C1 segment of cervical spinal cord (tissue), 14 donors: ENCODE measurements around the gene CD274.
"Not testable (repeated sequence)": the region's sequence is repeated elsewhere in the genome, so short reads cannot be mapped to it uniquely, and the experiment has no call there.

Source experiments
- DNase-seq, 14 donors: peaks; one replicate each; lab custom pipeline; 2025; lab: John Stamatoyannopoulos, UW

CD274 gene

DNA sequence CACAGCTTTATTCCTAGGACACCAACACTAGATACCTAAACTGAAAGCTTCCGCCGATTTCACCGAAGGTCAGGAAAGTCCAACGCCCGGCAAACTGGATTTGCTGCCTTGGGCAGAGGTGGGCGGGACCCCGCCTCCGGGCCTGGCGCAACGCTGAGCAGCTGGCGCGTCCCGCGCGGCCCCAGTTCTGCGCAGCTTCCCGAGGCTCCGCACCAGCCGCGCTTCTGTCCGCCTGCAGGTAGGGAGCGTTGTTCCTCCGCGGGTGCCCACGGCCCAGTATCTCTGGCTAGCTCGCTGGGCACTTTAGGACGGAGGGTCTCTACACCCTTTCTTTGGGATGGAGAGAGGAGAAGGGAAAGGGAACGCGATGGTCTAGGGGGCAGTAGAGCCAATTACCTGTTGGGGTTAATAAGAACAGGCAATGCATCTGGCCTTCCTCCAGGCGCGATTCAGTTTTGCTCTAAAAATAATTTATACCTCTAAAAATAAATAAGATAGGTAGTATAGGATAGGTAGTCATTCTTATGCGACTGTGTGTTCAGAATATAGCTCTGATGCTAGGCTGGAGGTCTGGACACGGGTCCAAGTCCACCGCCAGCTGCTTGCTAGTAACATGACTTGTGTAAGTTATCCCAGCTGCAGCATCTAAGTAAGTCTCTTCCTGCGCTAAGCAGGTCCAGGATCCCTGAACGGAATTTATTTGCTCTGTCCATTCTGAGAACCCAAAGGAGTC lies at the start of gene CD274:
TSS of gene CD274 (plus strand) at position 184 of the 733 bp plus-strand sequence. CDS start 5,572 bp downstream, outside the sequence.
- peak; percentile 12 to 75 (median 60) for DNase-seq

DNA sequence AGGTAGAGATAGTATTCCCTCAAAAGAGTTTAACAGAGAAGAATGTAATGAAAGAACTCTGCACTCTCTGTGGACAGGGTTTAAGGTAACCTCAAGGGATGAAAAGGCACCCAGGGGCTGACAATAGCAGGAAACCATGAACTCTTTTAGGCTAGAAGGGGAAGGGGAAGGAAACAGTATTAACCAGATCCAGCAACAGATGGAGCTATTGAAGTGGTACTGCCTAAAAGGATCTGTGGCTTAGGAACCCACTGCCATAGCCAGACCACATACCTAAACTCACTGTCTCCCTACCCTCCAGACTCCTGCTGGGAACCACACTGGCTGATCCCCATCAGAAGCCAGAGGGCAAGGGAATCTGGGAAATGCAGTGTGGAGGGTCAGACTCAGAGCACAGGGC lies 48.1 kb upstream of the CD274 start:
- no peak for DNase-seq

DNA sequence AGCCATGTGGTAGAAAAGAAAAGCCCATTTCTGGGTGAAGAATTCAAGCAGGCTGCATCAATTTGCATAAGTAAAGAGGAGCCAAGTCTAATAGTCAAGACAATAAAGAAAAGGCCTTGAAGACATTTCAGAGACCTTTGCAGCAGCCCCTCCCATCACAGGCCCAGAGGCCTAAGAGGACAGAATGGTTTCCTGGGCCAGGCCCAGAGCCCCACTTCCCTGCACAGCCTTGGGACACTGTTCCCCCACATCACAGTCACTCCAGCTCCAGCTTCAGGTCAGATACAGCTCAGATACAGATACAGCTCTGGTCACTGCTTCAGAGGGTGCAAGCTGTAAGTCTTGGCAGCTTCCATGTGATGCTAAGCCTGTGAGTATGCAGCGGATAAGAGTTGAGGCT lies 41.7 kb upstream of the CD274 start:
- DNase-seq, result no peak

DNA sequence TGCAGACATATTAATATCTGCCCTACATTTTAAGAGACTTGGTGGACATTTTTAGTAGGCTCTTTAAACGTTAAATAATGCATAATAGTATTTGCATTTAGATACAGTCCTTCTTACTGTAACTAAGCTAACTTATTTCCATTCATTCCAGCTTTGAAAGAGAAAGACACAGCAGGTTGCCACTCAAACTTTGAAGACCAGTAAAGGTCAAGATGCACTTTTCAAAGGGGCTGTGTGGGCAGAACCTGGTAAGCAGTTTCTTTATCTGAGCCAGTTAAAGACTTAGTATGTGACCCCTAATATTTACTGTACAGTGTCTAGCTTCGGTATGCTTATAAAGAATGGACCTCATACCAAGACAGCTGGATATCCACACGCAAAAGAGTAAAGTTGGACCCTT lies 33.4 kb upstream of the CD274 start:
- DNase-seq, result no peak

DNA sequence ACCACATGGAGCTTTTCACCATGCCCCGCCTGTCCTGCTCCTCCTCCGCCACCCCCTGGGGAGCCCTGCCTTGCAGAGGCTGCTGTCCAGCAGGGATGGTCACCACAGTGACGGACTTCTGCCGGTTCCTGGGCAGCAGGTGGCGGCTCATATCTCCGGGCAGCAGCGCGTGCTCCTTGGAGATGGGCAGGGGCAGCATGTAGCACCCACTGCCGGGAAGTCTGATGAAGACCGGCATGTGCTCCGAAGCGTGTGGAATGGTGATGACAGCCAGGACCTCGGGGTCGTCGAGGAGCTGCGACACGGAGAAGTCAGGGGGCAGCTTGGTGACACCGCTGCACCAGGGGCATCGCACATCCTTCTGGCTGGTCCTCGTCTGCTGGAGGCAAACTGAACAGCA lies 31.9 kb upstream of the CD274 start:
- DNase-seq, result no peak

DNA sequence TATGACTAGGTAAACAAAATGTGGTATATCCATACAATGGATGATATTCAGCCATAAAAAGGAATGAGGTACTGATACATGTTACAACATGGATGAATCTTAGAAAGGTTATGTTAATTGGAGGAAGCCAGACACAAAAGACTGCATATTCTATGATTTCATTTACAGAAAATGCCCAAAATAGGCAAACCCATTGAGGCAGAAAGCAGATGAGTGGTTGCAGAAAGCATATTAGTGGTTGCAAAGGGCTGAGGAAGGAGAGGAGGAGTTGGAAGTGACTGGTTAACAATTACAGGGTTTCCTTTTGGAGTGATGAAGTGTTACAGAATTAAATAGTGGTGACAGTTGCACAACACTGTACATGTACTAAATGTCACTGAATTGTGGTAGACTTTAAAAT lies 30.4 kb upstream of the CD274 start:
- DNase-seq, result no peak

DNA sequence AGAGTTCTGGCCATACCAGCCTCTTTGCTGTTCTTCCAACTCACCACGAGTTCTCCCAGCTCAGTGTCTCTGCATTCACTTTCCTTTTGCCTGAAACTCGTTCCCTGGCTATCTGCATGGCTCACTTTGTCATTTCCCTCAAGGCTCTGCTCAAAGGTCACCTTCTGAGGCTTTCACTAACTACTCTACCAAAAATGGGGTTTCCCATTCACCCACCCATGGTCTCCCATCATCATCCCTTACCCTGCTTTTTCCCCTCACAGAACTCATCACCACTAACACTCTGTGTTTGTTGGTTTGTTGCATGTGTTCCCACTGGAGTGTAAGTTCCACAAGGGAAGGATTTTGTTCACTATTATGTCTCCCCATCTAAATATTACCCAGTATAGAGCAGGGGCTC lies 29.2 kb upstream of the CD274 start:
- DNase-seq, result no peak

DNA sequence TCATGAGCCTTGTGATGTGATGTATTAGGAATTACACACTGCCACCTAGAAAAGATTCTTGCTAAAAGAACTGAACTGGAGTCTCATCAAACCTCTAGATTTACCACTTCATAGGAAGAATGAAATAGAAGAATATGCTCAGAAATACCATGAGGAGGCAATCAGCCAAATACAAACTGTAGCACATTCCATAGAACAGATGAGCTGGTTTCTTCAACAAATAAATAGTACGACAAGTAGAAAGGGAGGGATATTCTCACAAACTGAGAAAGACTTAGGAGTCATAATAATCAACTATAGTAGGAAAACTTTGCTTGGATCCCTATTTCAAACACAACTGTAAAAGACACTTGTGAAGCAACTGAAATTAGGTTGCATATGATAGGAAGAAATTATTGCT lies 28.1 kb upstream of the CD274 start:
- DNase-seq, result no peak

DNA sequence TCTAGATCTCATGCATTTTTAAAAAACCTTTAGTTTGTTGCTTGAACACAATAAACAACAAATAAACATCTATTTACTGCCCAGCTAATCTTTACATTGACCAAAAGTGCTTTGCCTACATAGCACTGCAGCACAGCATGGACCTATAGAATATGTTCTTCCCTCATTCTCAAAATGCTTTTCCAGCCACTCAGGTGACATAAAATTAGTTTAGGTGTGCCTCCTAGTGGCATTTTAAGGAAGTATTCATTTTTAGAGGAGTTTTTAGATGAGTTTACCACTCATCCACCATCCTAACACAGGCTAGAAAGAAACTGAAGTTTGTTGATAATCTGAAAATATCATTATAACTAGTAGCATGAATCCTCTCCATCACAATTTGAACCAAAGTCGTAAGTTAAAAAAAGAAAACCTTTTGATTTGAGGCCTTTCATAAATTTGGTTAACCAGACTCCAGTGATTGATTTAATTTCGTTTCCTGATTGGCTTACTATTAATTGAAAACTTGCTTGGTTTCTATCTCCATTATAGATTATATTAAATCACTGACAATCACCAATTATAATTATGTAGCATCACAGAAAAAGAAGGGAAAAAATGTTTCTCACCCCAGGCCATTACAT lies 25.2 kb upstream of the CD274 start:
- no peak for DNase-seq

DNA sequence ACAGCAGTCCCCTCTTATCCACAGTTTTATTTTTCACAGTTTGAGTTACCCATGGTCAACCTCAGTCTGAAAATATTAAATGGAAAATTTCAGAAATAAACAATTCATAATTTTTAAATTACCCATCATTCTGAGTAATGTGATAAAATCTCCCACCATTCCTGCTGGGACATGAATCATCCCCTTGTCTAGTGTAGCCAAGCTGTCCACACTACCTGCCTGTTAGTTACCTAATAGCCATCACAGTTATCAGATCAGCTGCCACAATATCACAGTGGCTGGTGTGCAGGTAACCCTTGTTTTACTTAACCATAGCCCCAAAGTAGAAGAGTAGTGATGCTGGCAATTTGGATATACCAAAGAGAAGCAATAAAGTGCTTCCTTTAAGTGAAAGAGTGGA lies 23.3 kb upstream of the CD274 start:
- no peak for DNase-seq

DNA sequence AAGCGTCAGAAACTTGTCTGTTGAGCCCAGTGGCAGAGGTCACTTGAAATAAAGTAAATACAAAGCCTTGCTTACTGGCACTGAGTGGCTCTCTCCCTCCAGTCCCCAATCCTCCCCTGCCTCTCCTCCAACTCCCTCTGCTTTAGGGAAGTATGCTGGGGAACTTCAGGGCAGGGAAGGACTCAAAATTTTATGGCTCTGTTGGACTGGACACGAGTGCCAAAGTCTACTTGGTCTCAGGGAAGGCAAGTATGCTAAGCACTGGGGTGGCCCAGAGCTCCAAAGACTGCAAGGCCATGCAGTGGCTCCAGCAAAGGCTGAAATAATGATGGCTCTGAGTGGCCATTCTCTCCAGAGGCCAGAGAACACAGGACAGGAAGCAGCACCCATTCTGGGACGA lies 22.2 kb upstream of the CD274 start:
- DNase-seq, result no peak

DNA sequence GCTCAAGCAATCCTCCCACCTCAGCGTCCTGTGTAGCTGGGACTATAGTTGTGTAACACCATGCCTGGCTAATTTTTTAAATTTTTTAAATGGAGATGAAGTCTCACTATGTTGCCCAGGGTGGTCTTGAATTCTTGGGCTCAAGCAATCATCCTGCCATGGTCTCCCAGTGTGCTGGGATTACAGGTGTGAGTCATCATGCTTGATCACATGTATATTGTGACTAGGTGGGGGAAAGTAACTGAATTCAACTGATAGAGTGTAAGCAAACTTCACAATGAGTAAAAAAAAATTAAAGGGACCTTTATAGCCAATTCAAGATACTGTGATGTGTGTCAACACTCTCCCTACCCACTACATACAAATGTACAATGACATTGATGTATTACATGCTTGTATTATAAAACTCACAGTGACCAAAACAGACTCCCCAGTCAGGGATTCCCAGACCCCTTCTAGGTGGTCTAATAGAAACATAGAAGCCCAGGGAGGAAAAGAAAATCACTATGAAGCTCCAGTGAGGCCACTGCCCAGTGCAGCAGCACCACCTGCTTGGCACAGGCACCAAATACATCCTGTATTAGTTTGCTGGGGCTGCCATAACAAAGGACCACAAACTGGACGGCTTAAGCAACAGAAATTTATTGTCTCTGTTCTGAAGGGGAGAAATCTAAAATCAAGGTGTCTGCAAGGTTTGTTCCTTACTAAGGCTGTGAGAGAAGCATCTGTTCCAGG lies 21.4 kb upstream of the CD274 start:
- no peak for DNase-seq

DNA sequence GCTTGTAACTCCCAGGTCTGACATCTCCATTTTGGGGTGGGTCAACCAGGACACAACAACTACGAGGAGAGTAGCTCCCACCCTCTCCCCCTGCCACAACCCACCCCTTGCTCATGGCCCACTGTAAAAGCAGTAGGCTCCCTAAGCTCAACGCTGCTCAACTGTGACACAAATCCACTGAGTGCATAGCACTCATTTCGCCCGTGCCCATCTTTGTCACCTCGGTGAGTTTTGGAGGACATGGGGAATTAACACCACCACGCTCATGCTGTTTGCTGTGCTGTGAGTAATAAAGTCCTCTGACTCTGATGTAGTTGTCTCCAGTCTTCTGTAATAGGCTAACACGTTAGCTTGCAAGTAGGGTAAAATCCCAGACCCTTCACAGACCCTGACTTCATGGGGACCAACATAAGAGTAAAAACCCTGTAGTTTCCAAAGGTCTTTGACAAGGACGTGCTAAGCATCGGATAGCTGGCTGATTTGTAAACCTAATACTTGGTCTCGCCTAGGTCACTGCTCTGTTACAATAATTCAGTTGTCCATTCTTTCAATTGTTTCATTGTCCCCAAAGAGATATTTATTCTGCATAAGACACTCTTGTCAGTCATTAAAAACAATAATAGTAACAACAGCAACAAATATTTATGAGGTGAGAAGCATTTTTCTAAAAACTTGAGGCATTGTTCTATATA lies 20.3 kb upstream of the CD274 start:
- DNase-seq, result peak in 3 of 14 donors; percentile 13 to 17 (median 17)

DNA sequence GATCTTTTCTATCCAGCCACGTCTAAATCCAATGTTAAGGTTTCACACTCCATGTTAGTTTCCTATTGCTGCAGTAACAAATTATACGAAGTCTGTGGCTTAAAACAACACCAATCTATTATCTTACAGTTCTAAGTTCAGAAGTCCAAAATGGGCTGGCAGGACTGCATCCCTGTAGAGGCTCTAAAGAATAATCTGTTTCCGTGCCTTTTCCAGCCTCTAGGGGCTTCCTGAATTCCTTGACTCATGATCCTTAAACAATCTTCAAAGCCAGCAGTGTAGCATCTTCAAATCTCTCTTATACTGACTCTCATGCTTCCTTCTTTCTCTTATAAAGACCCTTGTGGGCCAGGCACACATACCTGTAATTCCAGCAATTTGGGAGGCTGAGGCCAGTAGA lies 19.4 kb upstream of the CD274 start:
- no peak for DNase-seq

DNA sequence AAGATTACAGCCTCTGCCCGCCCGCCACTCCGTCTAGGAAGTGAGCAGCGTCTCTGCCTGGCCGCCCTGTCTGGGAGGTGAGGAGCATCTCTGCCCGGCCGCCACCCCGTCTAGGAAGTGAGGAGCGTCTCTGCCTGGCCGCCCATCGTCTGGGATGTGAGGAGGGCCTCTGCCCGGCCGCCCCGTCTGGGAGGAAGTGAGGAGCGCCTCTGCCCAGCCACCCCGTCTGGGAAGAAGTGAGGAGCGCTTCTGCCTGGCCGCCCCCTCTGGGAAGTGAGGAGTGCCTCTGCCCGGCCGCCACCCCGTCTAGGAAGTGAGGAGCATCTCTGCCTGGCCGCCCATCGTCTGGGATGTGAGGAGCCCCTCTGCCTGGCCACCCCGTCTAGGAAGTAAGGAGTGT lies 17.5 kb upstream of the CD274 start:
- DNase-seq, result not testable (repeated sequence)

DNA sequence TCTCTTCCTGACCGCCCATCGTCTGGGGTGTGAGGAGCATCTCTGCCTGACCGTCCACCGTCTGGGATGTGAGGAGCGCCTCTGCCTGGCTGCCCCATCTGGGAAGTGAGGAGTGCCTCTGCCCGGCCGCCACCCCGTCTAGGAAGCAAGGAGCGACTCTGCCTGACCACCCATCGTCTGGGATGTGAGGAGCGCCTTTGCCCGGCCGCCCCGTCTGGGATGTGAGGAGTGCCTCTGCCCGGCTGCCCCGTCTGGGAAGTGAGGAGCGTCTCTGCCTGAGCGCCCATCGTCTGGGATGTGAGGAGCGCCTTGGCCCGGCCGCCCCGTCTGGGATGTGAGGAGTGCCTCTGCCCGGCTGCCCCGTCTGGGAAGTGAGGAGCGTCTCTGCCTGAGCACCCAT lies 17.0 kb upstream of the CD274 start:
- not testable (repeated sequence) for DNase-seq

DNA sequence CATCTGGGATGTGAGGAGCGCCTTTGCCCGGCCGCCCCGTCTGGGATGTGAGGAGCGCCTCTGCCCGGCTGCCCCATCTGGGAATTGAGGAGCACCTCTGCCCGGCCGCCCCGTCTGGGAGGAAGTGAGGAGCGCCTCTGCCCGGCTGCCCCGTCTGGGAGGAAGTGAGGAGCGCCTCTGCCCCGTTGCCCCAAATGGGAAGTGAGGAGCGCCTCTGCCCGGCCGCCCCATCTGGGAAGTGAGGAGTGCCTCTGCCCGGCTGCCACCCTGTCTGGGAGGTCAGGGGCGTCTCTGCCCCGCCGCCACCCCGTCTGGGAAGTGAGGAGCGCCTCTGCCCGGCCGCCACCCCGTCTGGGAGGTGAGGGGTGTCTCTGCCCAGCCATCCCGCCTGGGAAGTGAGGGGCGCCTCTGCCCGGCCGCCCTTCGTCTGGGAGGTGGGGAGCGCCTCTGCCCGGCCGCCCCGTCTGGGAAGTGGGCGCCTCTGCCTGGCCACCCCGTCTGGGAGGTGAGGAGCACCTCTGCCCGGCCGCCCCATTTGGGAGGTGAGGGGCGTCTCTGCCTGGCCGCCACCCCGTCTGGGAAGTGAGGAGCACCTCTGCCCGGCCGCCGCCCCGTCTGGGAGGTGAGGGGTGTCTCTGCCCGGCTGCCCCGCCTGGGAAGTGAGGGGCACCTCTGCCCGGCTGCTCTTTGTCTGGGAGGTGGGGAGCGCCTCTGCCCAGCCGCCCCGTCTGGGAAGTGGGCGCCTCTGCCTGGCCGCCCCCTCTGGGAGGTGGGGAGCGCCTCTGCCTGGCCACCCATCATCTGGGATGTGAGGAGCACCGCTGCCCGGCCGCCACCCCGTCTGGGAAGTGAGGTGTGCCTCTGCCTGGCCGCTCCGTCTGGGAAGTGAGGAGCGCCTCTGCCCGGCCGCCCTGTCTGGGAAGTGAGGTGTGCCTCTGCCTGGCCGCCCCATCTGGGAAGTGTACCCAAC lies 16.2 kb upstream of the CD274 start:
- not testable (repeated sequence) for DNase-seq

DNA sequence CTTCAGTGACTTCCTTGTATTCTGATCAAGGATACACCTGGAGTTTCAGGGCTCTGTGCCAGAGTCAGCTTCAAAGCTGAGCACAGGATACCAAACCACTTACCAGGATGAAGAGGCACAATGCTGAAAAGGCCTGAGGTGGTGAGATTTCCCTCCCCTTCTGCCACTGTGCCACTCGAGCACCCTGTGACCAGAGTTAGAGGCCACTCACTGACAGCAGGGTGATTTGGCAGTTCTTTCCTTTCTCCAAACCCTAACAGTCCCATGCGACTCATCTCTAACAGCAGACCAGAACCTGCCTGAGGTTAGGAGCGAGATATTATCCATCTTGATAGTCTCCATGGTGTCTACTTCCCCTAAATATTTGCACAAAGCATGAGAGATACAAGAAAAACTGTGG lies 14.4 kb upstream of the CD274 start:
- no peak for DNase-seq

DNA sequence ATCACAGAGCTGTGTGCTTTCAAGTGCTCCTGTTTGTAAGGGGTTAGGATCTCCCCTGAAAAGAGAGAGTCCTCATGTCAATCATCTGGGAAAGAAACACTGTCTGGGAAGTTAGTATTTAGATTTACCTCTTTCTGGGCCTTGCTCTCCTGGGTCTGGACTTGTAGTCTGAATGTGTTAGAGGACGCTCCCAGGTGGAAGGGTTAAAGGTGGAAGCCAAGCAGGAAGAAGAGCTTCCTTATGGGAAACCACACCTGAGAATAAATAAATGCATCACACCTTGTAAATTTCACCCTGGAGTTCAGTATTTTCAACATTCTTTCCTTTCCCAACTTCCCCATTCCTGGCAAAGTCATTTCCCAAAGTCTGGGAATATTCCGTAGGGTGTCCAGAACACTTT lies 13.9 kb upstream of the CD274 start:
- DNase-seq, result no peak

DNA sequence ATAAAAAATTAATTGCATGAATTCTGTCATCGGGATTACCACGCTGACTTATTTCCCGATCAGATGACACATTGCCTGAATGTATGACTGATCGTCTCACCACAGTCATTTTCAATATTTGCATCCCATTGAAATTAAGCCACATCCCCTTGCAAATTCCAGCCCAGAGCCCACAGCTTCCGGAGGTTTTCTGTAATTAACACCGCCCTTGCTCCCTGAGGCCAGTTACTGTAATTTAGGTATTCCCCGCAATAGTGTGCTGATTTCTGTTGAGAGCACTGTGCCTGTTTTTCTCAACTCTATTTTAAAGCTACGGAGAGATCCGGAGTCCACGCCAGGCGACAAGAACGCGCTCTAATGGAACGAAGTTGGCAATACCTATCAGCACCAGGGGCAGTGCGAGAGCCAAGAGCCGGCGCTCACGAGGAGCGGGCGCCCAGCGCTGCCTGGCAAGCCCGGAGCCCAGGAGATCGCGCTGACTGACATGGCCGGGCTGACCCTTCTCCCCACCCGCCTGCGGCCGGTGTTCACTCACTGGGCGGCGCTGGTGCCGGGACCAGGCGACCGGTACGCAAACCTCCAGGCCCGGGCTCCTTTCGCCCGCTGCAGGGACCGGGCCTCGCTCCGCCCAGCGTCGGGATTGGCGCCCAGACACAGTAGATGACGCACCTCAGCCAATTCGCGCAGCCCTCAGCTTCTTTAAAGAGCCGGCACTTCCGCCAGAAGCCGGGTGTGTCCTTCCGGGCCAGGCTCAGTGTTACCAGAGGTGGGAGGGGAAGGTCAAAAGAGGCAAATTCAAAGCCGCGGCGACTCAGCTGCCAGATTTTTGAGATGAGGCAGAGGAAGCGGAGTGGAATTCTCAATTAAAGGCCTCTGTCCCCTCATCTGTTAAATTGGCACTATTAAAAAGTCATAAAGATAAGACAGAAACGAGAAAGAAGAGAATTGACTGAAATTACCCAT lies 12.8 kb upstream of the CD274 start, which contains the start of gene PLGRKT:
TSS of gene PLGRKT (minus strand) at position 672 of the 963 bp plus-strand sequence. CDS start 5,948 bp downstream, outside the sequence.
- peak; percentile 73 to 97 (median 93) for DNase-seq
